T-helper 2 cell treated with Interferon-gamma antibody and Interleukin-4, amounts not matched to agents 5 μg/mL and 100 μg/mL, for 36 hours (primary cell): ENCODE results near the gene MFNG.

Source experiments
- DNase-seq: peaks from one replicate; pipeline ENCODE4 v3.0.0; 2021; ENCODE audit warnings: low spot score
- H3K27ac Mint-ChIP-seq: one replicate; pipeline ENCODE4 v1.8.0; 2021; ENCODE audit warnings: mild to moderate bottlenecking, mixed read lengths
- H3K27me3 Mint-ChIP-seq: one replicate; pipeline ENCODE4 v1.8.0; 2021; ENCODE audit warnings: low read depth, mixed read lengths
- H3K36me3 Mint-ChIP-seq: one replicate; pipeline ENCODE4 v1.8.0; 2021; ENCODE audit warnings: low read depth, mixed read lengths
- H3K4me1 Mint-ChIP-seq: one replicate; pipeline ENCODE4 v1.8.0; 2021; ENCODE audit warnings: low read depth, mixed read lengths
- H3K4me3 Mint-ChIP-seq: one replicate; pipeline ENCODE4 v1.8.0; 2022; ENCODE audit warnings: mild to moderate bottlenecking, moderate library complexity, mixed read lengths
- H3K9me3 Mint-ChIP-seq: one replicate; pipeline ENCODE4 v1.8.0; 2021; ENCODE audit warnings: mixed read lengths

MFNG gene

GRCh38 chr22:37464181-37464580 lies 22.0 kb downstream of the MFNG start:
- Mint-ChIP-seq H3K9me3 (no peaks in the 10 kb centered on the region), H3K36me3 (peaks cover 36% of the 10 kb centered on the region), H3K27me3 (no peaks in the 10 kb centered on the region), H3K4me1 (no peaks in the 10 kb centered on the region), H3K4me3 (no peak overlapping the region), H3K27ac (no peak overlapping the region)
- DNase-seq, result no peak

GRCh38 chr22:37462983-37463382 lies 23.2 kb downstream of the MFNG start:
- Mint-ChIP-seq H3K4me1 (no peaks in the 10 kb centered on the region), H3K9me3 (no peaks in the 10 kb centered on the region), H3K27me3 (no peaks in the 10 kb centered on the region), H3K27ac (no peak overlapping the region), H3K4me3 (no peak overlapping the region), H3K36me3 (peaks cover 28% of the 10 kb centered on the region)
- no peak for DNase-seq

- Mint-ChIP-seq H3K27me3 (no peaks in the 10 kb centered on the region), H3K36me3 (peaks cover 25% of the 10 kb centered on the region), H3K4me3 (no peak overlapping the region), H3K4me1 (peaks cover 2% of the 10 kb centered on the region), H3K27ac (no peak overlapping the region), H3K9me3 (no peaks in the 10 kb centered on the region)
- no peak for DNase-seq
Observed at GRCh38 chr22:37462436-37462835, 23.7 kb downstream of the MFNG start.

GRCh38 chr22:37461961-37462360 lies 24.2 kb downstream of the MFNG start:
- peaks cover 24% of the 10 kb centered on the region for H3K36me3 Mint-ChIP-seq
- peaks cover 3% of the 10 kb centered on the region for H3K4me1 Mint-ChIP-seq
- H3K27ac Mint-ChIP-seq, result no peak overlapping the region
- H3K9me3 Mint-ChIP-seq, result no peaks in the 10 kb centered on the region
- no peak overlapping the region for H3K4me3 Mint-ChIP-seq
- no peaks in the 10 kb centered on the region for H3K27me3 Mint-ChIP-seq
- no peak for DNase-seq

- Mint-ChIP-seq H3K36me3 (peaks cover 15% of the 10 kb centered on the region), H3K27me3 (no peaks in the 10 kb centered on the region), H3K4me3 (no peak overlapping the region), H3K27ac (no peak overlapping the region), H3K4me1 (peaks cover 3% of the 10 kb centered on the region), H3K9me3 (no peaks in the 10 kb centered on the region)
- DNase-seq, result no peak
Observed at GRCh38 chr22:37460684-37461083, 25.5 kb downstream of the MFNG start.

- Mint-ChIP-seq H3K27ac (no peak overlapping the region), H3K9me3 (no peaks in the 10 kb centered on the region), H3K4me1 (peaks cover 3% of the 10 kb centered on the region), H3K36me3 (peaks cover 7% of the 10 kb centered on the region), H3K4me3 (no peak overlapping the region), H3K27me3 (no peaks in the 10 kb centered on the region)
- DNase-seq, result no peak
Observed at GRCh38 chr22:37459206-37459605, 27.0 kb downstream of the MFNG start.

- peak; percentile 65 for DNase-seq
- Mint-ChIP-seq H3K4me1 (peaks cover 3% of the 10 kb centered on the region), H3K4me3 (no peak overlapping the region), H3K36me3 (peaks cover 7% of the 10 kb centered on the region), H3K27ac (no peak overlapping the region), H3K9me3 (no peaks in the 10 kb centered on the region), H3K27me3 (no peaks in the 10 kb centered on the region)
Observed at GRCh38 chr22:37457093-37457893, 28.9 kb downstream of the MFNG start.

- Mint-ChIP-seq H3K27ac (no peak overlapping the region), H3K27me3 (no peaks in the 10 kb centered on the region), H3K4me3 (no peak overlapping the region), H3K4me1 (peaks cover 3% of the 10 kb centered on the region), H3K36me3 (peaks cover 7% of the 10 kb centered on the region), H3K9me3 (no peaks in the 10 kb centered on the region)
- no peak for DNase-seq
Observed at GRCh38 chr22:37456346-37456745, 29.8 kb downstream of the MFNG start.

- no peaks in the 10 kb centered on the region for H3K27me3 Mint-ChIP-seq
- H3K4me3 Mint-ChIP-seq, result no peak overlapping the region
- peaks cover 7% of the 10 kb centered on the region for H3K36me3 Mint-ChIP-seq
- peaks cover 3% of the 10 kb centered on the region for H3K4me1 Mint-ChIP-seq
- no peak overlapping the region for H3K27ac Mint-ChIP-seq
- H3K9me3 Mint-ChIP-seq, result no peaks in the 10 kb centered on the region
- no peak for DNase-seq
Observed at GRCh38 chr22:37455896-37456295, 30.3 kb downstream of the MFNG start.

GRCh38 chr22:37454857-37455686 lies 31.1 kb downstream of the MFNG start:
- Mint-ChIP-seq H3K4me1 (peaks cover 11% of the 10 kb centered on the region), H3K27ac (no peak overlapping the region), H3K27me3 (no peaks in the 10 kb centered on the region), H3K9me3 (no peaks in the 10 kb centered on the region), H3K4me3 (no peak overlapping the region), H3K36me3 (peaks cover 4% of the 10 kb centered on the region)
- no peak for DNase-seq

- Mint-ChIP-seq H3K9me3 (no peaks in the 10 kb centered on the region), H3K27me3 (no peaks in the 10 kb centered on the region), H3K4me1 (peaks cover 11% of the 10 kb centered on the region), H3K27ac (no peak overlapping the region), H3K36me3 (no peaks in the 10 kb centered on the region), H3K4me3 (no peak overlapping the region)
- DNase-seq, result no peak
Observed at GRCh38 chr22:37453696-37454095, 32.5 kb downstream of the MFNG start.

GRCh38 chr22:37451218-37451617 lies 35.0 kb downstream of the MFNG start:
- H3K27ac Mint-ChIP-seq, result no peak overlapping the region
- H3K4me3 Mint-ChIP-seq, result no peak overlapping the region
- no peaks in the 10 kb centered on the region for H3K9me3 Mint-ChIP-seq
- H3K4me1 Mint-ChIP-seq, result peaks cover 8% of the 10 kb centered on the region
- DNase-seq, result no peak
- H3K27me3 Mint-ChIP-seq, result no peaks in the 10 kb centered on the region
- no peaks in the 10 kb centered on the region for H3K36me3 Mint-ChIP-seq

- no peaks in the 10 kb centered on the region for H3K36me3 Mint-ChIP-seq
- no peaks in the 10 kb centered on the region for H3K27me3 Mint-ChIP-seq
- H3K4me1 Mint-ChIP-seq, result peaks cover 8% of the 10 kb centered on the region
- H3K4me3 Mint-ChIP-seq, result no peak overlapping the region
- no peaks in the 10 kb centered on the region for H3K9me3 Mint-ChIP-seq
- no peak for DNase-seq
- H3K27ac Mint-ChIP-seq, result no peak overlapping the region
Observed at GRCh38 chr22:37449331-37450001, 36.7 kb downstream of the MFNG start.

GRCh38 chr22:37448516-37449127 lies 37.6 kb downstream of the MFNG start:
- H3K4me3 Mint-ChIP-seq, result no peak overlapping the region
- H3K9me3 Mint-ChIP-seq, result no peaks in the 10 kb centered on the region
- no peaks in the 10 kb centered on the region for H3K36me3 Mint-ChIP-seq
- DNase-seq, result no peak
- H3K27me3 Mint-ChIP-seq, result no peaks in the 10 kb centered on the region
- no peak overlapping the region for H3K27ac Mint-ChIP-seq
- H3K4me1 Mint-ChIP-seq, result peaks cover 8% of the 10 kb centered on the region
